Measurements from ENCODE around the gene PTPRD.

DNA sequence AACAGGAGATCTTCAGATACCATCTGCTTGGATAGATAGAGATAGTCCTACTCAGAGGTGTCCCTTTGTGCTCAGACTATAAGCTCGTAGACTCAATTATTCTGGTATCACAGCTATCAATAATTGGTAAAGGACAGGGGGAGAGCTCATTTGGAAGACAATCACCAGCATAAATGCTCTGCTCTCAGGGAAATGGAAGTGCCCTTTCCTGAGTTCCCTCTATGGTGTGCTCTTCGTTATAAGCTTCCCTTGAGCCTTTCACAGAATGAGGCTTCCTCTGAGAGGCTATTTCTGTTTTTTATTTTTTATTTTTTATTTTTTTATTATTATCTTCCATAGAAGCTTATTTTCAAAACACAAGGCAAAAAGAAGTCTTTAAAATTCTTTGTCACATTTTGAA, 1657.5 kb downstream of the PTPRD start:
- TF ChIP-seq POLR2AphosphoS5 (IDR thresholded peaks at IDR 0.05; ENCODE audit: borderline replicate concordance, low read depth, low read length) (no peak), FOXP2 (optimal IDR thresholded peaks at IDR 0.05; ENCODE audit: control extremely low read depth, extremely low read length, insufficient read depth) (no peak), EZH2 (IDR thresholded peaks at IDR 0.05) (no peak)
